H1 (cell line): ENCODE measurements around the gene ABCF2. TPM values are rescaled to one million over a fixed set of nuclear protein-coding genes. Genes with fewer than 3 reads are reported as not detected.

Experiments
- CTCF ChIA-PET: fragments of 300-600 bp; sonication (Branson Sonifier 250); formaldehyde crosslinking; loops from one replicate; lab custom pipeline; 2021; ENCODE audit not compliant: partially characterized antibody; lab: Charles Lee
- POLR2A ChIA-PET: fragments of 300-600 bp; sonication (Branson Sonifier 250); formaldehyde crosslinking; loops from one replicate; lab custom pipeline; 2021; ENCODE audit warnings: inconsistent platforms; ENCODE audit not compliant: partially characterized antibody; lab: Charles Lee
- DNase-seq, 2 experiments: peaks; one replicate each; pipeline versions ENCODE4 v3.0.0 to v3.0.0-alpha.2; 2010 to 2022; ENCODE audit warnings: low spot score in 2 of 2, low read depth in 1 of 2, mixed read lengths in 1 of 2
- FAIRE-seq: peaks from 2 replicates; lab custom pipeline; 2011; peaks lifted over from hg19 to GRCh38; lab: Jason Lieb, UNC
- H2AFZ ChIP-seq: 2 replicates; pipeline ENCODE4 v1.8.1; 2012; ENCODE audit warnings: low read length, inconsistent platforms
- H2AK5ac ChIP-seq: 2 replicates; pipeline ENCODE4 v1.6.1; 2013; ENCODE audit warnings: low read depth, low read length
- H2BK120ac ChIP-seq: replicated peaks from 2 replicates; pipeline ENCODE3; 2013; ENCODE audit warnings: low read depth, low read length, inconsistent platforms
- H2BK12ac ChIP-seq: 2 replicates; pipeline ENCODE4 v1.6.1; 2013; ENCODE audit warnings: low read depth, low read length
- H2BK15ac ChIP-seq: 2 replicates; pipeline ENCODE4 v1.6.1; 2013; ENCODE audit warnings: low read length
- H2BK20ac ChIP-seq: 2 replicates; pipeline ENCODE4 v1.6.1; 2013; ENCODE audit warnings: low read length
- H2BK5ac ChIP-seq: 2 replicates; pipeline ENCODE4 v1.6.1; 2013; ENCODE audit warnings: low read depth, low read length
- H3K14ac ChIP-seq: 2 replicates; pipeline ENCODE4 v1.6.1; 2013; ENCODE audit warnings: inconsistent platforms; ENCODE audit not compliant: insufficient read length
- H3K18ac ChIP-seq: 2 replicates; pipeline ENCODE4 v1.6.1; 2013; ENCODE audit warnings: low read length; ENCODE audit errors: extremely low read depth
- H3K23ac ChIP-seq: 2 replicates; pipeline ENCODE4 v1.6.1; 2013; ENCODE audit warnings: inconsistent platforms; ENCODE audit not compliant: insufficient read length
- H3K23me2 ChIP-seq: 2 replicates; pipeline ENCODE4 v1.6.1; 2013; ENCODE audit warnings: low read depth, low read length
- H3K27ac ChIP-seq: 2 replicates; pipeline ENCODE4 v1.6.1; 2011; ENCODE audit warnings: low read depth, low read length, inconsistent platforms
- H3K27me3 ChIP-seq, 4 experiments: replicated peaks in 1 of 4; 1 replicate in 1 of 4; 2 replicates in 3 of 4; pipeline versions ENCODE4 v1.6.1 to v1.8.1; 2011 to 2013; ENCODE audit warnings: low read length in 3 of 4, mild to moderate bottlenecking in 3 of 4, inconsistent platforms in 2 of 4, mixed read lengths in 2 of 4, moderate library complexity in 1 of 4; ENCODE audit not compliant: control insufficient read depth in 3 of 4, insufficient read depth in 3 of 4; ENCODE audit errors: extremely low read depth in 1 of 4
- H3K36me3 ChIP-seq, 4 experiments: 2 replicates each; pipeline versions ENCODE4 v1.6.1 to v1.8.1; 2011 to 2013; ENCODE audit warnings: mild to moderate bottlenecking in 4 of 4, low read length in 3 of 4, moderate library complexity in 2 of 4, control low read depth in 1 of 4, inconsistent platforms in 1 of 4; ENCODE audit not compliant: insufficient read depth in 4 of 4, control insufficient read depth in 2 of 4
- H3K4ac ChIP-seq: replicated peaks from 2 replicates; pipeline ENCODE3; 2013; ENCODE audit warnings: low read length, low read depth, mixed read lengths, inconsistent platforms; ENCODE audit not compliant: insufficient read length
- H3K4me1 ChIP-seq, 4 experiments: replicated peaks in 1 of 4; 1 replicate in 1 of 4; 2 replicates in 3 of 4; pipeline versions ENCODE4 v1.6.1 to v1.8.1; 2011 to 2013; ENCODE audit warnings: low read length in 3 of 4, inconsistent platforms in 2 of 4, mixed read lengths in 1 of 4; ENCODE audit not compliant: insufficient read depth in 4 of 4, control insufficient read depth in 3 of 4
- H3K4me2 ChIP-seq, 2 experiments: 2 replicates each; pipeline versions ENCODE4 v1.6.1 to v1.8.1; 2011 to 2013; ENCODE audit warnings: low read depth in 2 of 2, low read length in 2 of 2, control low read depth in 1 of 2, inconsistent platforms in 1 of 2, mild to moderate bottlenecking in 1 of 2; ENCODE audit not compliant: insufficient read depth in 1 of 2
- H3K4me3 ChIP-seq, 4 experiments: fragments of 200-600, 300-600 bp in 1 of 4; sonication (generic), shearing (Covaris generic), sonication (Bioruptor Twin) in 1 of 4; 2 replicates each; pipeline versions ENCODE4 v1.5.1 to v1.8.1; 2011 to 2016; ENCODE audit warnings: low read length in 4 of 4, low read depth in 3 of 4, control low read depth in 2 of 4, inconsistent platforms in 2 of 4, mild to moderate bottlenecking in 2 of 4, mixed read lengths in 1 of 4, moderate library complexity in 1 of 4; ENCODE audit not compliant: insufficient read depth in 2 of 4; ENCODE audit errors: extremely low read depth in 1 of 4
- H3K56ac ChIP-seq: replicated peaks from 2 replicates; pipeline ENCODE3; 2013; ENCODE audit warnings: low read depth, mild to moderate bottlenecking, mixed read lengths, low read length, inconsistent platforms; ENCODE audit not compliant: insufficient read length
- H3K79me1 ChIP-seq: 2 replicates; pipeline ENCODE4 v1.6.1; 2013; ENCODE audit warnings: low read depth, low read length, control low read depth
- H3K79me2 ChIP-seq, 2 experiments: 2 replicates each; pipeline versions ENCODE4 v1.6.1 to v1.8.1; 2012 to 2013; ENCODE audit warnings: low read length in 2 of 2, mild to moderate bottlenecking in 2 of 2, inconsistent platforms in 1 of 2; ENCODE audit not compliant: insufficient read depth in 2 of 2, control insufficient read depth in 1 of 2
- H3K9ac ChIP-seq, 4 experiments: replicated peaks in 1 of 4; 1 replicate in 1 of 4; 2 replicates in 3 of 4; pipeline versions ENCODE4 v1.6.1 to v1.8.1; 2011 to 2013; ENCODE audit warnings: low read depth in 3 of 4, low read length in 3 of 4, control low read depth in 2 of 4, mild to moderate bottlenecking in 2 of 4, moderate library complexity in 2 of 4, inconsistent platforms in 1 of 4; ENCODE audit errors: extremely low read depth in 1 of 4
- H3K9me3 ChIP-seq, 2 experiments: 2 replicates each; pipeline versions ENCODE4 v1.6.1 to v1.8.1; 2012 to 2013; ENCODE audit warnings: mild to moderate bottlenecking in 2 of 2, moderate library complexity in 2 of 2, control low read depth in 1 of 2, inconsistent platforms in 1 of 2, low read depth in 1 of 2, low read length in 1 of 2, mixed read lengths in 1 of 2; ENCODE audit not compliant: insufficient read depth in 2 of 2
- H4K20me1 ChIP-seq, 2 experiments: replicated peaks in 1 of 2; 2 replicates each; pipeline versions ENCODE3 to v1.8.1; 2011 to 2013; ENCODE audit warnings: inconsistent platforms in 2 of 2, low read length in 2 of 2, mild to moderate bottlenecking in 1 of 2; ENCODE audit not compliant: insufficient read depth in 2 of 2, control insufficient read depth in 1 of 2
- H4K5ac ChIP-seq: 2 replicates; pipeline ENCODE4 v1.6.1; 2013; ENCODE audit warnings: low read length, low read depth, mixed read lengths, inconsistent platforms; ENCODE audit not compliant: insufficient read length
- H4K8ac ChIP-seq: 2 replicates; pipeline ENCODE4 v1.8.0; 2013; ENCODE audit warnings: mild to moderate bottlenecking, moderate library complexity, low read length, inconsistent platforms; ENCODE audit not compliant: insufficient read depth; ENCODE audit errors: extremely low read depth
- H4K91ac ChIP-seq: replicated peaks from 2 replicates; pipeline ENCODE3; 2013; ENCODE audit warnings: low read length, mixed read lengths, inconsistent platforms; ENCODE audit not compliant: insufficient read length
- BCL11A ChIP-seq, 2 experiments: IDR thresholded peaks; one replicate each; pipeline ENCODE4 v1.6.1; 2011; ENCODE audit warnings: low read depth in 2 of 2, low read length in 2 of 2, mild to moderate bottlenecking in 2 of 2
- EP300 ChIP-seq, 2 experiments: IDR thresholded peaks; 1 replicate in 1 of 2; 2 replicates in 1 of 2; pipeline ENCODE4 v1.6.1; 2011 to 2012; ENCODE audit warnings: low read depth in 2 of 2, low read length in 2 of 2, mild to moderate bottlenecking in 2 of 2, borderline replicate concordance in 1 of 2, inconsistent platforms in 1 of 2, moderate library complexity in 1 of 2
- KDM4A ChIP-seq: IDR thresholded peaks from one replicate; pipeline ENCODE4 v1.7.1; 2012; ENCODE audit warnings: low read depth, mild to moderate bottlenecking, moderate library complexity, low read length, inconsistent platforms; ENCODE audit not compliant: severe bottlenecking
- RNF2 ChIP-seq: fragments of 200-900, 300-1000 bp; sonication (generic); IDR thresholded peaks from 2 replicates; pipeline ENCODE4 v1.7.1; 2016; ENCODE audit warnings: borderline replicate concordance, low read depth, mild to moderate bottlenecking, antibody characterized with exemption, low read length; ENCODE audit not compliant: poor library complexity, severe bottlenecking; ENCODE audit errors: missing control alignments
- SIN3A ChIP-seq, 2 experiments: IDR thresholded peaks in 1 of 2; conservative IDR thresholded peaks in 1 of 2; 2 replicates each; pipeline ENCODE4 v1.6.1; 2011 to 2012; ENCODE audit warnings: low read length in 2 of 2, improper control_type of control experiment in 1 of 2, low read depth in 1 of 2, mild to moderate bottlenecking in 1 of 2
- SUZ12 ChIP-seq: fragments of 200-600 bp; sonication (generic); IDR thresholded peaks from 2 replicates; pipeline ENCODE4 v1.6.1; 2012; ENCODE audit warnings: mild to moderate bottlenecking, inconsistent platforms, low read length, moderate library complexity, mixed read lengths
- TEAD4 ChIP-seq: IDR thresholded peaks from 2 replicates; pipeline ENCODE4 v1.6.1; 2012; ENCODE audit warnings: low read depth, low read length, inconsistent platforms, mixed read lengths
- USF2 ChIP-seq: IDR thresholded peaks from 2 replicates; pipeline ENCODE4 v1.6.1; 2011; ENCODE audit warnings: low read length, improper control_type of control experiment
- WGBS, 2 experiments: shearing (Covaris generic) in 1 of 2; methylation state at CpG; one replicate each; pipeline versions ENCODE4 v1.1.6 to v1.1.7; 2013 to 2015; ENCODE audit warnings: low lambda C conversion rate in 2 of 2, mixed read lengths in 2 of 2, inconsistent platforms in 1 of 2, low coverage in 1 of 2, missing lambda C conversion rate in 1 of 2; ENCODE audit not compliant: insufficient replicate concordance in 2 of 2, insufficient coverage in 1 of 2, insufficient read length in 1 of 2; ENCODE audit errors: extremely low coverage in 1 of 2, missing lambda C conversion rate in 1 of 2; 5-methylcytosine and 5-hydroxymethylcytosine counted together
- polyA plus RNA-seq, 7 experiments: library from polyadenylated mRNA; depleted of rRNA in 3 of 7; stranded (reverse) in 5 of 7; unstranded in 2 of 7; fragments of >200 nt in 5 of 7; fragments of 200-250 nt in 2 of 7; gene quantifications; 1 replicate in 5 of 7; 2 replicates in 1 of 7; 4 replicates in 1 of 7; pipeline versions ENCODE4 v1.2.1 to v1.2.3, GENCODE V29; 2011 to 2013; ENCODE audit warnings: missing spikeins in 2 of 7, mixed read lengths in 2 of 7
- total RNA-seq: library from RNA; stranded (reverse); fragmentation: NEBNext Ultra II Directional; extraction: Animal tissue kit (Norgen Biotek cat#: 25700); gene quantifications from 2 replicates; pipeline ENCODE4 v1.2.1, GENCODE V29; 2021

Gene ABCF2
- total and polyA plus RNA-seq, 2 of the 8 experiments (the other 6 are each of a cell fraction or from before 2014, with no cell fraction given) = 28.0 to 55.0 TPM

GRCh38 chr7:151201751-151202150 lies 25.3 kb downstream of the ABCF2 start:
- H2BK20ac ChIP-seq = no peak overlapping the region

More at GRCh38 chr7:151201751-151202150, 25.3 kb downstream of the ABCF2 start:
- DNase-seq = no peak
- peaks cover 0 to 9% (median 1%) of the 10 kb centered on the region in 4 experiments; a peak in 3 of 7 replicates for H3K4me1 ChIP-seq
- no peak overlapping the region for H3K4me2 ChIP-seq
- H3K36me3 ChIP-seq = no peaks in the 10 kb centered on the region
- no peaks in the 10 kb centered on the region for H4K20me1 ChIP-seq
- H2BK5ac ChIP-seq = no peak overlapping the region
- no peak overlapping the region for H3K23ac ChIP-seq
- H3K79me2 ChIP-seq = no peaks in the 10 kb centered on the region
- 96% methylated on average over 3 of the region's 4 CpGs; no CpG with 5 or more reads in 1 of the 2 experiments for WGBS, 2 experiments
- H3K23me2 ChIP-seq = peaks cover 5% of the 10 kb centered on the region; the same call in 1 of the 2 replicates
- no peak overlapping the region for H3K4ac ChIP-seq
- no peak overlapping the region for H2BK12ac ChIP-seq
- no peak overlapping the region for H3K4me3 ChIP-seq
- no peaks in the 10 kb centered on the region for H3K9me3 ChIP-seq
- no peak overlapping the region for H2BK15ac ChIP-seq
- POLR2A ChIA-PET = no interaction called here
- CTCF ChIA-PET = no interaction called here
- no peak overlapping the region for H3K9ac ChIP-seq
- H2AK5ac ChIP-seq = no peak overlapping the region
- no peak overlapping the region for H3K14ac ChIP-seq
- H3K27me3 ChIP-seq = peaks cover 0 to 3% (median 1%) of the 10 kb centered on the region in 4 experiments; a peak in 2 of 7 replicates
- H4K8ac ChIP-seq = no peak overlapping the region
- no peak overlapping the region for H4K91ac ChIP-seq
- no peak overlapping the region for H3K56ac ChIP-seq
- H3K18ac ChIP-seq = no peak overlapping the region
- no peaks in the 10 kb centered on the region for H3K79me1 ChIP-seq
- no peak overlapping the region for H2BK120ac ChIP-seq
- FAIRE-seq = no peak
- H3K27ac ChIP-seq = no peak overlapping the region
- TF ChIP-seq EP300 (IDR thresholded peaks at IDR 0.05; ENCODE audit: borderline replicate concordance in 1 of 2, low read depth in 2 of 2, low read length in 2 of 2) (no peak), TEAD4 (no peak), RNF2 (no peak), USF2 (no peak), SUZ12 (no peak), BCL11A (IDR thresholded peaks at IDR 0.05; ENCODE audit: low read depth in 2 of 2, low read length in 2 of 2) (no peak), SIN3A (conservative IDR thresholded peaks at IDR 0.05 in 1 of 2, IDR thresholded peaks at IDR 0.05 in 1 of 2; ENCODE audit: low read depth in 1 of 2, low read length in 2 of 2) (no peak), KDM4A (no peak)
- H2AFZ ChIP-seq = no peak overlapping the region
- no peak overlapping the region for H4K5ac ChIP-seq
